Ecto neural progenitor cell (in vitro differentiated cells): ENCODE results near the gene AGPAT3.

ENCODE experiments used
- DNase-seq: peaks from one replicate; pipeline ENCODE4 v3.0.0-alpha.2; 2018; ENCODE audit warnings: low spot score

Gene AGPAT3

GRCh38 chr21:43957611-43958362, 92.8 kb downstream of the AGPAT3 start:
- no peak for DNase-seq

DNA sequence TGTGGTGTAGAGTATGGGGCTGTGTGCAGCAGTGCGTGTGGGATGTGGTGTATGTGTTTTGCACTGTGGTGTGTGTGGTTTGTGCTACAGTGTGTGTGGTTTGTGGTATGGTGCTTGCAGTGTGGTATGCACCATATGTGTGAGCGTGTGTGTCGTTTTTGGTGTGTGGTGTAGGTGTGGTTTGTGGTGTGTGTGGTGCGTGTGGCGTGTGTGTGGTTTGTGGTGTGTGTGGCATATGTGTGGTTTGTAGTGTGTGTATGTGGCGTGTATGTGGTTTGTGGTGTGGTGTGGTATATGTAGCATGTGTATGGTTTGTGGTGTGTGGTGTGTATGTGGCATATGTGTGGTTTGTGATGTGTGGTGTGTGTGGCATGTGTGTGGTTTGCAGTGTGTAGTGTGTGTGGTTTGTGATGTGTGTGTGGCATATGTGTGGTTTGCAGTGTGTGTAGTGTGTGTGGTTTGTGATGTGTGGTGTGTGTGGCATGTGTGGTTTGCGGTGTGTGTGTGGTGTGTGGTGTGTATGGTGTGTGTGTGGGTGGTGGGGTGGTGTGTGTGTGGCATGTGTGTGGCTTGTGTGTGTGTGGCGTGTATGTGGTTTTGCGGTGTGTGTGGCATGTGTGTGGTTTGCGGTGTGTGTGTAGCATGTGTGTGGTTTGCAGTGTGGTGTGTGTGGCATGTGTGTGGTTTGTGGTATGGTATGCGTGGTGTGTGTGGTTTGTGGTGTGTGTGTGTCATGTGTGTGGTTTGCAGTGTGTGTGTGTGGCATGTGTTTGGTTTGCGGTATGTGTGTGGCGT, 93.5 kb downstream of the AGPAT3 start:
- DNase-seq = no peak

DNA sequence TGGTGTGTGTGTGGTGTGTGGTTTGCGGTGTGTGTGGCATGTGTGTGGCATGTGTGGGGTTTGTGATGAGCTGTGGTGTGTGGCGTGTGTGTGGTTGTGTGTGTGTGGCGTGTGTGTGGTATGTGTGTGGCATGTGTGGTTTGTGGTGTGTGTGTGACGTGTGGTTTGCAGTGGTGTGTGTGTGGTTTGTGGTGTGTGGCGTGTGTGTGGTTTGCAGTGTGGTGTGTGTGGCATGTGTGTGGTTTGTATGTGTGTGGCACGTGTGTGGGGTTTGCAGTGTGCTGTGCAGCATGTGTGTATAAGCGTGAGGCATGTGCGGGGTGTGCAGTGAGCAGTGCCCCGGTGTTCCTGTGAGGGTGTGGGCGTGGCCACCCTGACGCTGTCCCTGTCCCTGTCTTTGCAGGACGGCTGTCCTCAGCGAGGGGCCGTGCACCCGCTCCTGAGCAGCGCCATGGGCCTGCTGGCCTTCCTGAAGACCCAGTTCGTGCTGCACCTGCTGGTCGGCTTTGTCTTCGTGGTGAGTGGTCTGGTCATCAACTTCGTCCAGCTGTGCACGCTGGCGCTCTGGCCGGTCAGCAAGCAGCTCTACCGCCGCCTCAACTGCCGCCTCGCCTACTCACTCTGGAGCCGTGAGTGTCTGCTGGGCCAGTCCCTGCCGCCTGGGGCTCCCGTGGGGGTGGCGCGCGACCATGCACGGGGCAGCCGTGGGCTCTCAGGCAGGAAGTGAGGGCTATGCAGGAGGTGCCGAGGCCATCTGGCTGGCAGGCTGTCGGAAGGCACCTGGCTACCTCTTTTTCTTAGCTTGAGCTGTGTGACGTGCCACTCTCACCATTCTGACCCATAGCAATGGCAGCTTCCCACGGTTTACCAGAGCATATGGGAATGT, 94.5 kb downstream of the AGPAT3 start:
- no peak for DNase-seq

- DNase-seq = no peak
Measured at GRCh38 chr21:43961382-43961909, 96.4 kb downstream of the AGPAT3 start.

DNA sequence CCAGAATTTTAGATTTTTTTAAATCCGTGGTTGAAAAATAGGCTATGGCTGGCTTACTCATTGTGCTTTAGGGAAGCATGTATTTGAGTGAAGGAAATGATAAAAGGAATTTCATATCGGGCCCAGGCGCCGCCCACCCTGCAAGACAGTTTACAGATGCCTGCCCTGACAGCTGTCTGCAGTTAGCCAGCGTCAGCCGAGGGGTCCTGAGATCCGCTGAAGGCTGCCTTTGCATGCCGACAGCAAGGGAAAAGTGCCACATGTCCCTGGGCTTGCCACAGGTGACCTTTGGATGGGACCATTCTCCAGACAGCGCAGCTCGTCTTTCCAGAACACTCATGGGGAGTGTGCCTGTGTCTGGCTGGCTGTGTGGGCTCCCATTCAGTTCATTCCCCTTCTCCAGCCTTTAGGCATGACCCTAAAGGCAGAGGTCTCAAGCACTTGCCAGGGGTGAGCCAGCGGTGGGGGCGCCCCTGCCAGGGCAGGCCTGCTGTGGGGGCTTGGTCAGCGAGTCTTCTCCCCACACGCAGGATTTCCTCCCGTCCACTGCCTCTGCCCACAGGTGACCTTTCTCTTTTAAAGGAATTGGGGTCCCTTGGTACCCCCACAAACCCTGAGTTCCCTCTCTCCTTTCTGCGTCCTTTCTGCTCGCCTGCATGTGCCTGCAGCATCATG, 101.0 kb downstream of the AGPAT3 start:
- DNase-seq = no peak

DNA sequence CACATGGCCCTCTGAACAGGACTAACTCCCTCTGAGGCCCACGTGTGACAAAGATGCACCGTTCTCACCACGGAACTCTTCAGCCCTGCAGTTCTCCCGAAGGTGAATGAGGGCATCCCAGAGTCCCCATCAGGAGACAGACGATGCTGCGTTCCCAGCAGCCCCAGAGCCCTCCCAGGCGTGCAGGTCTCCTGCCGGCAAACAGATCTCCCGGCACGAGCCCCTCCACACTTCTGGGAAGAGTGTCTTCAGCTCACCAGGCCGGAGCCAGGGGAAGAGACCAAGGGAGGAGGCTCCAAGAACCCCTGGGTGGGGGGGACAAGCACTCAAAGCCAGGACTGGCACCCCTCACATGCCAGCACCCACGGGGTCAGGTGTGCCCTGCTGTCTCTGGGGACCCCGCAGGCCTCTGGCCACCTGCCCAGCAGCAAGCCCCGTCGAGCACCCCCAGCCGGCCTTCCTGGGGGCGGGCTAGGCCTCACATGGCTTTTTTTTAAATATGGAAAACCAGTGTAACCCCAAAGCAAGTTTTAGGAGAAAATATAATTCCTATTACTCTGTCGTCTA, 102.0 kb downstream of the AGPAT3 start:
- DNase-seq = no peak

DNA sequence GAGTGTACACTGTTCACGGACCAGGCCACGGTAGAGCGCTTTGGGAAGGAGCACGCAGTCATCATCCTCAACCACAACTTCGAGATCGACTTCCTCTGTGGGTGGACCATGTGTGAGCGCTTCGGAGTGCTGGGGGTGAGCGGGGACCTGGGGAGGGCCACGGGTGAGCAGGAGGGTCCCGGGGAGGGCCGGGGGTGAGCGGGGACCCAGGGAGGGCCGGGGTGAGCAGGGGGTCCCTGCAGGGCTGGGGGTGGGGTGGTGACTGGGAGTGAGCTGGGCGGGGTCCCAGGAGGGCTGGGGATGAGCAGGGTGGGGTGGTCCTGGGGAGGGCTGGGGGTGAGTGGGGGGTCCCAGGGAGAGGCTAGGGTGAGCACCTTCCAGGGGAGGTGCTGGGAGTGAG, 103.0 kb downstream of the AGPAT3 start:
- no peak for DNase-seq

DNA sequence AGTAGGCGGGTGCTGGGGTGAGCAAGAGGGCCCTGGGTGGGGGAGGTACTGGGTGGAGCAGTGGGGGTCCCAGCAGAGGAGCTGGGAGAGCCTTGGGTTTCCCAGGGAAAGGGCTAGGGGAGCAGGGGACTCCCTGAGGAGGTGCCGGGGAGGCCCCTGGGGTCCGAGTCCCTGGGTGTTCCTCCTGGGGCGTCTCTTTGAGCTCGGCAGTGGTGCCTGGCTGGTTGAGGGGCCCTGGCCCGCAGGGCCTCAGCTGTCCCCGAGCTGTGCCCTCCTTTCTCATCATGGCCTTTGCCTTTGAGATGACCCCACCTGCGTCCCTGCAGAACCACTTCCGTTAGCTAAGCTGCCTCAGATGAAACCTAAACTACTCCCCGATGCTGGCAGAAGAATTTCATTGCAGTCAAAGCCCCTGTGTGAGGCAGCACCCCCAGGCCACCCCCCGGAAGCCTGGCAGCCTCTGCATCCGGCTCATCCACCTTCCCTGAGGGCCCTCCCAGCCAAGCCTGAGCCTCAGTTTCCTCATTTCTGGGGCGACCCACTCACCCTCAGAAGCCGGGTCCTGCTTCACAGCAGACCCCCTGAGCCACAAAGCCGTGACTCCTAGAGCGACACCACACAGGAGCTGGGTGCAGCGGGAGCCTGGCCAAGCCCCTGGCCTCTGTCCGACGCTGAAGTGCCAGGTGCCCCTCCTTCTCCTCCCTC, 103.5 kb downstream of the AGPAT3 start:
- no peak for DNase-seq

GRCh38 chr21:43969115-43969444, 104.1 kb downstream of the AGPAT3 start:
- no peak for DNase-seq

DNA sequence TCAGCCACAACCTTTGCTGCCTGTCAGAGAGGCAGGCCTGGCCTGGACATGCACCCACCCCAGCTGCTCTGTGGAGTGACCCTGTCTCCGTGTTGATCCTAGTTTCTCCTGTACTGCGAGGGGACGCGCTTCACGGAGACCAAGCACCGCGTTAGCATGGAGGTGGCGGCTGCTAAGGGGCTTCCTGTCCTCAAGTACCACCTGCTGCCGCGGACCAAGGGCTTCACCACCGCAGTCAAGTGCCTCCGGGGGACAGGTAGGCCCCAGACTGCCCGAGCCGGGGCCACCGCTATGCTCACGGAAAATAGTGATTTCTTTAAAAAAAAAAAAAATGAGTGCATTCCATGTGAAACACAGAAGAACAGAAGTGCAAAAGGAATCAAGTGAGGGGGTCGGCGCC, 105.5 kb downstream of the AGPAT3 start:
- DNase-seq = no peak

DNA sequence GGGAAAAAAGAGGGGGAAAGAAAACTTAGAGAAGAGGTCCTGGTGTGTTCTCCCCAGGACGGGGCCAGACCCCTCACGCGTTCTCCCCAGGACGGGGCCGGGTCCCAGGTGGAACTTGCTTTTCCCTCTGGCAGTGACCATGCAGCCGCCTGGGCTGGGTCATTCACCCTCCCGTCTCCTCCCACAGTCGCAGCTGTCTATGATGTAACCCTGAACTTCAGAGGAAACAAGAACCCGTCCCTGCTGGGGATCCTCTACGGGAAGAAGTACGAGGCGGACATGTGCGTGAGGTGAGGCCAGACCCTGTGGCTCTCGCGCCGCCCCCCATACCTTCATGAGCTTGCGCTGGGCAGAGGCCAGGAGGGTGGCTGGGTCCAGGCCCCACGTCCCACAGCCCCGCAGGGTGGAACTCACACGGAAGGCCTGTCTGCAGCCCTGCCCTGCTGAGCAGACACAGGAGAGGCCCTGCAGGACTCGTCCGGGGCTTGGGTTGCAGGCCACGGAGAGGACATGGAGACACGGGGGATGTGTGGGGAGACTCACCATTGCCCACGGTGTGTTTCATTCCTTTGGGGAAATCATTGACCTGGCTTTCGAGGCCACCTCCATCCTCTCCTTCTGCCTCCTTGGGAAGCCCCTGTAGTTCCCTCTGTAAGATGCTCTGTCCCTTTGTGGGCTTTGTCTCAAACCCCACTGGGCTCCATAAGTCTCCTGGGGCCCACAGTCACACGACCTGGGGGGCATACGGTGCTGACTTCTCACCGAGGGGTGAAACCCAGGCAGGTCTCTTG, 106.4 kb downstream of the AGPAT3 start:
- no peak for DNase-seq

DNA sequence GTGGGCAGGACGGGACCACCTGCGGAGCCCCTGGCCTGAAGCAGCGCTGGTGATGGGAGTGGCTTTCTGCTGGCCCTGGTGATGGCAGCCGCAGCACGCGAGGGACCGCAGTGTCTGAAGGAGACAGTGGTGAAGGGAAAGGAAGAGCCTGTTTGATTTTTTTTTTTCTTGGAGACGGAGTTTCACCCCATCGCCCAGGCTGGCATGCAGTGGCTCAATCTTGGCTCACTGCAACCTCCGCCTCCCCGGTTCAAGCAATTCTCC, 106.9 kb downstream of the AGPAT3 start:
- DNase-seq = no peak

- no peak for DNase-seq
Measured at GRCh38 chr21:43972850-43973633, 108.0 kb downstream of the AGPAT3 start.

DNA sequence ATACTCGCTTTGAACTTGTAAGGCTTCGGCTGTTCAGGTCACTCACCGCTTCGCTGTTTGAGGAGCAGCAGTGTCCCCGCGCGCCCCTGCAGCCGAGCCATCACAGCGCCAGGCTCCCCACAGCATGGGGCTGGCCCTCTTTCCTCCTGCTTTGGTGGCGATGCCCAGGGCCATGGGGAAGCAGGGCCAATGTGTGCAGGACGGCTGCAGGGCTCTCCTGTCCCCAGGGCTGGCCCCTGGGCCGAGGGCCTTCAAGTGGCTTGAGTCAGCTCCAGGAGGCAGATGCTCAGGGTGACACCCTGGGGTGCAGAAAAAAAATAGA, 108.6 kb downstream of the AGPAT3 start:
- DNase-seq = no peak

- DNase-seq = no peak
Measured at GRCh38 chr21:43974791-43975468, 109.9 kb downstream of the AGPAT3 start.

DNA sequence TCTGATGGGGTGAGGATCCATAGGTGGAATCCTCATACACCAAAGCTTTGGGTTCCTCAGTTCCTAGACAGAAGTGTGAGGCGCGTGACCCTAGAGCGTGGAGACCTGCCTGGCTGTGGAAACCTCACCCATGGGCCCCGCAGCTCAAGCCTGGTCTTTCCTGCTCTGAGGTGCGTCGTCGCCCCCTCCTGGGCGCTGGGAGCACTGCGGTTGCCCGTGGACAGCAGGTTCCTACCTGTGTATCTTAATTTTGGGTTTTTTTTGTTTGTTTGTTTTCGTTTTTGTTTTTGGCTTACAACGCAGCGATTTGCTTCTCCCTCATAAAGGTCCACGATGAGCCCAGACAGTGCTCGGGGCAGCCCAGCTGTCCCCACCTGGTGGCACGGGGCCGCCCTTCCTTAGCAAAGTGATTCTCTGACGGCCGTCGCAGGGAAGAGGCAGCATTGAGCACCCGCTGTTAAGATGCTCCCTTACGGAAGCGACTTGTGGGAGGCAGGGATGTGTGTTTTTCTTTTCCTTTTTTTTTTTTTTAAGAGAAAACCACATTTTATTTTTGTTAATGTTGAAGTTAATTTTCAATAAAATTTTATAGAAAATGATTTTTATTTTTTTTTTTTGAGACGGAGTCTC, 110.6 kb downstream of the AGPAT3 start:
- peak; percentile 86 for DNase-seq

- no peak for DNase-seq
Measured at GRCh38 chr21:43976661-43977060, 111.6 kb downstream of the AGPAT3 start.

DNA sequence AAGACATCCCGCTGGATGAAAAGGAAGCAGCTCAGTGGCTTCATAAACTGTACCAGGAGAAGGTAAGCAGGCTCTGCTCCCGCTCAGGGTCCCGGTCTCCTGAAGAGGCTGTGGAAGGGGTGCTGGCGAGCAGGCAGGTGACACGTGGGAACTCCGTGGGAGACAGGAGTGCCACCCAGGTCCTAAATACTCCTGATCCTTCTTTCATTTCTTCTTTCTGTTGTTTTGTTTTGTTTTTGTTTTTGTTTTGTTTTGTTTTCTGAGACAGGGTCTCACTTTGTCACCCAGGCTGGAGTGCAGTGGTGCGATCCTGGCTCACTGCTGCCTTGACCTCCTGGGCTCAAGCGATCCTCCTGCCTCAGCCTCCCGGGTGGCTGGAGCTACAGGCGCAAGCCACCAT, 113.0 kb downstream of the AGPAT3 start:
- DNase-seq = no peak

GRCh38 chr21:43979654-43980053, 114.6 kb downstream of the AGPAT3 start:
- no peak for DNase-seq
